Measurements from ENCODE around the gene ARHGAP26. TPM values are rescaled to one million over a fixed set of nuclear protein-coding genes. Genes with fewer than 3 reads are reported as not detected.

Gene ARHGAP26
- total RNA-seq, 2 experiments from 2014 or later, result 12.8 to 15.4 TPM

DNA sequence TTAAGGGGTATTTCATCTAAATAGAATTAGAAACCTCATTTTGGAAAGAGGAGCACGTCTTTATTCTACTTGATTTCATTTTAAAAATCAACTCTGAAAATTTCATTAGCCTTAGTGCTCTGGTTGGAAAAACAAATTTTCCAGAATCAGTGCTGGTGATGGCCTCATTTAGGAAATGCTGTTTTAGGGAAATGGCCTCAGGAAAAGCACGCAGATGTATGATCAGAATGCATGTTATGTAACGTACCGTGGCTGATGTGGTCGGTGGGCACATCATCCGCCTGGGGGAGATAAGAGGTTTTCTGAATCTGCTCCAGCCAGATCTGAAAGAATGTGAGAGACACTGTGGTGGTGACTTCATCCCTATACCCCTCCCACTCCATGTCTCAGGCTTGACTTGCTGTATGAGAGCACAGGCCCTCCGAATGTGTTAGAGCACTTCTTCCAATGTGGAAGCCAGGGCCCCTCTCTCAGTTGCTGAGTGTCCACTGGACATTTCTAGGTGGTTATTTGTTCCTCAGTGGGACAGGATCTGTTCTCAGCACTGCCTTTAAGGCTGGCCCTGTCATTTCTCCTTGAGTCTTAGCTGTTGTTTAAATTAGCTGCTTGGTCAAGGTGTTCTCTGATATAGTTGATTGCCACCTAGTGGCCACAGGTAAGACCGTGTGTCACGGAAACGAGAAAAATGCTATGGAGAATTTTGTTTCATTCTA lies 96.5 kb downstream of the ARHGAP26 start:
- no peaks in the 10 kb centered on the region for H3K27me3 Mint-ChIP-seq
- no peaks in the 10 kb centered on the region for H3K36me3 Mint-ChIP-seq (ENCODE audit: low read depth)
- ATAC-seq (peak; percentile 89), DNase-seq (peak; percentile 56)
- no peak overlapping the region for H3K27ac Mint-ChIP-seq
- CTCF ChIA-PET, result interaction anchor here (0.6 to 1.7 kb wide), 25 partner anchors 7 to 232 kb away, joined by 3 to 36 read pairs (median 5); partner anchors contain the start of gene ARHGAP26
- H3K4me1 Mint-ChIP-seq, result peaks cover 26% of the 10 kb centered on the region
- intact Hi-C loops (cut with DNase I, micrococcal nuclease), result loop anchor here (1.0 to 2.0 kb wide), 5 partner anchors 44 to 153 kb away; partner anchors contain the start of gene ARHGAP26 (in 2 of the 2)
- no peak overlapping the region for H3K4me3 Mint-ChIP-seq
- POLR2A ChIA-PET, result no interaction called here
- no peaks in the 10 kb centered on the region for H3K9me3 Mint-ChIP-seq (ENCODE audit: low read depth)

- H3K36me3 Mint-ChIP-seq (ENCODE audit: low read depth), result no peaks in the 10 kb centered on the region
- intact Hi-C loops (cut with DNase I, micrococcal nuclease), result no loop called here
- peaks cover 12% of the 10 kb centered on the region for H3K4me1 Mint-ChIP-seq
- ChIA-PET CTCF (interaction anchor here (1.0 to 20.6 kb wide), 5 partner anchors 10 to 154 kb away, joined by 3 to 371 read pairs (median 22); no protein-coding TSS in a partner anchor), POLR2A (no interaction called here)
- H3K27ac Mint-ChIP-seq, result no peak overlapping the region
- ATAC-seq (no peak), DNase-seq (no peak)
- H3K4me3 Mint-ChIP-seq, result no peak overlapping the region
- no peaks in the 10 kb centered on the region for H3K9me3 Mint-ChIP-seq (ENCODE audit: low read depth)
- H3K27me3 Mint-ChIP-seq, result no peaks in the 10 kb centered on the region
Measured at GRCh38 chr5:142869886-142870285, 99.7 kb downstream of the ARHGAP26 start.

DNA sequence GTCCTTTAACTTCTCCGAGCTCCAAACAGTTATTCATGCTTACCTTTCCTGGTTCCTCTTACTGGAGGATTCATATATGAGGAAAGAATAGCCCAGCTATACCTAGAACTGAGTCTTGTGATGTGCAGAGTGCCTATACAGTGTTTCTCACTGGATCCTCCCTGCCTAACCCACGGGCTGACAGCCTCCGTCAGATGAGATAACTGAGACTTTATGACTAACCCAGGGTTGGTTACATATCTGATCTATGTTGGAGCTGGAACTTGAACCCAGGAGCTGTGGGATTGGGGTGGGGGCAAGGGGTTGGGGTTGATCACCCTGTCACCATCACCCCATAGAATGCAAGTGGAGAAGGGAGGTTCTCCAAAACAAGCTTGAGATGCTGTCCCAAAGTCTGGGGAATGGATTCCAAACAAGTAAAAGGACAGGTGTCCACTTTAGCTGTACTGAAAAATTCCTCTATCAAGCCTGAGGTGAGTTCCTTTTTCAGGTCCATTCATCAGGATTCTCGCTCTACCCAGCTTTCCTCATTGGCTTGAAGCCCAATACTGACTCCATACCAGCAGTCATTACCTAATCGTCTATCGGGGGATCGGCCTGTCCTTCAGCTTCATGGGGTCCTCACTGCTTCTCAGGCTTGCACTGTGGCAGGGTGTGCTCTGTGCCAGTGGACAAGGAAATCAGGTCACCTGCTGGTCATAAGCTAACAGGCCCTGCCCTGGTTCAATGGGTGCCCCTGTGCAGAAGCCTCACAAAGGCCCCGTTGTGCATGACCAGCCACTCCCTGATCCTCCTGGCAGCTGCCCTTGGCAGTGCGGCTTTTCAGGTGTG lies 100.6 kb downstream of the ARHGAP26 start:
- intact Hi-C loops (cut with DNase I, micrococcal nuclease), result no loop called here
- ChIA-PET POLR2A (no interaction called here), CTCF (interaction anchor here (0.5 to 20.6 kb wide), 8 partner anchors 9 to 155 kb away, joined by 3 to 371 read pairs (median 9); no protein-coding TSS in a partner anchor)
- peaks cover 9% of the 10 kb centered on the region for H3K4me1 Mint-ChIP-seq
- DNase-seq, result no peak
- H3K27me3 Mint-ChIP-seq, result no peaks in the 10 kb centered on the region
- no peak overlapping the region for H3K27ac Mint-ChIP-seq
- no peak for ATAC-seq
- no peaks in the 10 kb centered on the region for H3K9me3 Mint-ChIP-seq (ENCODE audit: low read depth)
- H3K4me3 Mint-ChIP-seq, result no peak overlapping the region
- no peaks in the 10 kb centered on the region for H3K36me3 Mint-ChIP-seq (ENCODE audit: low read depth)

- CTCF ChIA-PET, result interaction anchor here (0.5 to 20.6 kb wide), 11 partner anchors 8 to 173 kb away, joined by 3 to 371 read pairs (median 5); no protein-coding TSS in a partner anchor
- POLR2A ChIA-PET, result no interaction called here
- no peaks in the 10 kb centered on the region for H3K9me3 Mint-ChIP-seq (ENCODE audit: low read depth)
Measured at GRCh38 chr5:142871363-142872193, 101.4 kb downstream of the ARHGAP26 start.

DNA sequence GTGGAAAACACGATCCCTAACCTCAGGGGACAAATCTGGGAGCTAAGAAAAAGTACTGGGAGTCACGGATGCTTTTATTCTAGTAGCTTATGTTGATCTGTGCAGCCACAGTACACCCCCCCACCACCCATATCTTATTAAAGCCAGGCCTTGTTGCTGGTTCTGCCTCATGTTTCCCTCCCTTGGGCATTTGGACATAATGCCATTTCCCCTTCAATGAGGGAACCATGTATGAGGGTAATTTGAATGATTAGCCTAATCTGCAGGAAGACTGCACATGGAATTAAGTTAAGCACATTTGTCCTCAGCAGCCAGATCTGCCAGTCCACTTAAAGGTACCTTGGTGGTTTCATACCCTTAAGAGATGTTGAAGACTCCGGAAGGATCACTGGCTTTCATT lies 102.0 kb downstream of the ARHGAP26 start:
- Mint-ChIP-seq H3K9me3 (ENCODE audit: low read depth) (no peaks in the 10 kb centered on the region), H3K27ac (no peak overlapping the region), H3K4me1 (peaks cover 1% of the 10 kb centered on the region), H3K27me3 (no peaks in the 10 kb centered on the region), H3K4me3 (no peak overlapping the region), H3K36me3 (ENCODE audit: low read depth) (no peaks in the 10 kb centered on the region)
- no peak for ATAC-seq
- ChIA-PET POLR2A (no interaction called here), CTCF (interaction anchor here (0.7 to 20.6 kb wide), 5 partner anchors 16 to 174 kb away, joined by 3 to 371 read pairs (median 4); no protein-coding TSS in a partner anchor)
- no peak for DNase-seq
- intact Hi-C loops (cut with DNase I, micrococcal nuclease), result no loop called here

More at GRCh38 chr5:142871363-142872193, 101.4 kb downstream of the ARHGAP26 start:
- Mint-ChIP-seq H3K4me3 (no peak overlapping the region), H3K4me1 (peaks cover 8% of the 10 kb centered on the region), H3K27me3 (no peaks in the 10 kb centered on the region), H3K27ac (no peak overlapping the region), H3K36me3 (ENCODE audit: low read depth) (no peaks in the 10 kb centered on the region)
- no peak for ATAC-seq
- no peak for DNase-seq
- intact Hi-C loops (cut with DNase I, micrococcal nuclease), result no loop called here

GRCh38 chr5:142872795-142873194 lies 102.6 kb downstream of the ARHGAP26 start:
- POLR2A ChIA-PET, result no interaction called here
- ATAC-seq (no peak), DNase-seq (no peak)
- no peaks in the 10 kb centered on the region for H3K36me3 Mint-ChIP-seq (ENCODE audit: low read depth)
- CTCF ChIA-PET, result interaction anchor here (1.1 to 20.6 kb wide), 3 partner anchors 125 to 157 kb away, joined by 3 to 371 read pairs (median 6); no protein-coding TSS in a partner anchor
- H3K4me1 Mint-ChIP-seq, result no peaks in the 10 kb centered on the region
- intact Hi-C loops (cut with DNase I, micrococcal nuclease), result no loop called here
- H3K27me3 Mint-ChIP-seq, result no peaks in the 10 kb centered on the region
- no peaks in the 10 kb centered on the region for H3K9me3 Mint-ChIP-seq (ENCODE audit: low read depth)
- no peak overlapping the region for H3K27ac Mint-ChIP-seq
- no peak overlapping the region for H3K4me3 Mint-ChIP-seq

DNA sequence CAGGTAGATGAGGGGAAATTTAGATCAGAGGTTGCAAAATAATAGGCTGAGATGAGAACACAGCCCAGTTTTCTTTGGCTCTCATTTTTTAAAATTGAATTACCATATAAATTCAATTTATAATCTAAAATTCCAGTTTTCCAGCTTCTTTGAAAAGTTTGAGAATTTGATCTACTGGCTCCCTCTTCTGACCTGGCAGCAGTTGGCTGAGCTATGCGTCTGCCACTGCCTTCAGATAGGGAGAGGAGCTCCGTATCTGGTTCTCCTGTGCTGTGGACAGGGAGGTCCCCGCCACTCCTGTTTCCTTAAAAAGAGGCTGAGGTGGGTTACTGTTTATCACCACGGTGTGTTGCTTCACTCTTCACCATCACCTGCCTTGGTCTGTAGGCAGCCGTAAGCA lies 103.7 kb downstream of the ARHGAP26 start:
- H3K27ac Mint-ChIP-seq, result no peak overlapping the region
- no peak overlapping the region for H3K4me3 Mint-ChIP-seq
- DNase-seq (no peak), ATAC-seq (no peak)
- no peaks in the 10 kb centered on the region for H3K4me1 Mint-ChIP-seq
- CTCF ChIA-PET, result interaction anchor here (0.7 to 20.6 kb wide), 4 partner anchors 10 to 158 kb away, joined by 3 to 371 read pairs (median 4); no protein-coding TSS in a partner anchor
- H3K9me3 Mint-ChIP-seq (ENCODE audit: low read depth), result no peaks in the 10 kb centered on the region
- H3K27me3 Mint-ChIP-seq, result no peaks in the 10 kb centered on the region
- intact Hi-C loops (cut with DNase I, micrococcal nuclease), result no loop called here
- no peaks in the 10 kb centered on the region for H3K36me3 Mint-ChIP-seq (ENCODE audit: low read depth)
- POLR2A ChIA-PET, result no interaction called here

DNA sequence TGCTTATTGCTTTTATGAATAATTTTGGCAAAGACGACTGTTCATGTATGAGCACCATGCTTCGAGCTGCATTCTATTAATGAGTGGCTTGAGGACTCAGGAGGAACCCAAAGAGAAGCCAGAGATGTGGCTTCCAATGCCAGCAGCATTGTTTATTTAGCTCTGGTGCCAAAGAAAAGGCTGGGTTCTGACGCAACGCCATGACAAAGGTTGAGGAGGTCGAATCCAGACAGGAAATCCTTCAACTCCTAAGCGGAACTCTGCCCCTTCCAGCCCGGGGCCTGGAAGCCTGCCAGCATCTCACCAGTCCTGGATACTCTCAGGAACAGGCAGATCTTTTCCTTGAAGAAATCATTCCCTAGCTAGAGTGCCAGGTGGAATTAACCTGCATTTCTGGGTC lies 104.4 kb downstream of the ARHGAP26 start:
- Mint-ChIP-seq H3K9me3 (ENCODE audit: low read depth) (no peaks in the 10 kb centered on the region), H3K4me3 (no peak overlapping the region), H3K27ac (no peak overlapping the region), H3K36me3 (ENCODE audit: low read depth) (no peaks in the 10 kb centered on the region), H3K4me1 (no peaks in the 10 kb centered on the region), H3K27me3 (no peaks in the 10 kb centered on the region)
- intact Hi-C loops (cut with DNase I, micrococcal nuclease), result no loop called here
- ChIA-PET POLR2A (no interaction called here), CTCF (interaction anchor here (1.0 to 20.6 kb wide), 6 partner anchors 8 to 159 kb away, joined by 3 to 371 read pairs (median 5); no protein-coding TSS in a partner anchor)
- ATAC-seq, result no peak
- DNase-seq, result no peak

- ATAC-seq (no peak), DNase-seq (no peak)
- Mint-ChIP-seq H3K4me1 (no peaks in the 10 kb centered on the region), H3K27ac (no peak overlapping the region), H3K9me3 (ENCODE audit: low read depth) (no peaks in the 10 kb centered on the region), H3K27me3 (no peaks in the 10 kb centered on the region), H3K36me3 (ENCODE audit: low read depth) (no peaks in the 10 kb centered on the region), H3K4me3 (no peak overlapping the region)
- ChIA-PET POLR2A (no interaction called here), CTCF (interaction anchor here (1.0 to 20.6 kb wide), 6 partner anchors 9 to 160 kb away, joined by 3 to 371 read pairs (median 12); no protein-coding TSS in a partner anchor)
- intact Hi-C loops (cut with DNase I, micrococcal nuclease), result no loop called here
Measured at GRCh38 chr5:142875936-142876335, 105.8 kb downstream of the ARHGAP26 start.

- H3K27me3 Mint-ChIP-seq, result no peaks in the 10 kb centered on the region
- no peak for ATAC-seq
- H3K4me3 Mint-ChIP-seq, result no peak overlapping the region
- ChIA-PET POLR2A (interaction anchor here (0.6 kb wide), 1 partner anchor 17 kb away, joined by 4 read pairs; no protein-coding TSS in a partner anchor), CTCF (interaction anchor here (1.0 to 20.6 kb wide), 5 partner anchors 10 to 161 kb away, joined by 4 to 371 read pairs (median 42); no protein-coding TSS in a partner anchor)
- H3K27ac Mint-ChIP-seq, result no peak overlapping the region
- H3K4me1 Mint-ChIP-seq, result no peaks in the 10 kb centered on the region
- no peaks in the 10 kb centered on the region for H3K36me3 Mint-ChIP-seq (ENCODE audit: low read depth)
- no peaks in the 10 kb centered on the region for H3K9me3 Mint-ChIP-seq (ENCODE audit: low read depth)
- intact Hi-C loops (cut with DNase I, micrococcal nuclease), result no loop called here
- no peak for DNase-seq
Measured at GRCh38 chr5:142876817-142877216, 106.6 kb downstream of the ARHGAP26 start.
